HCT116 (cell line): ENCODE data around the gene ANO3. TPM values are rescaled to one million over a fixed set of nuclear protein-coding genes. Genes with fewer than 3 reads are reported as not detected.

Source experiments
- ATAC-seq: fragments of 200-7000 bp; cut with Tn5 transposase; 2 replicates; pipeline ENCODE4 v1.9.1; 2020; ENCODE audit warnings: mild to moderate bottlenecking, moderate library complexity
- BruUV-seq: library from RNA; stranded (reverse); fragments of 400-500 nt; replicated peaks from 2 replicates; lab custom pipeline; 2021; lab: Mats Ljungman, UMichigan
- CTCF ChIA-PET: fragments of 300-600 bp; sonication (Branson Sonifier 250); formaldehyde crosslinking; loops from one replicate; lab custom pipeline; 2021; ENCODE audit warnings: antibody characterized with exemption; lab: Charles Lee
- POLR2A ChIA-PET: fragments of 300-600, 350-600 bp; sonication (Branson Sonifier 250); formaldehyde crosslinking; loops from one replicate; lab custom pipeline; 2021; ENCODE audit warnings: antibody characterized with exemption; lab: Charles Lee
- RAD21 ChIA-PET, 2 experiments: fragments of 300-600 bp; sonication (Branson Sonifier 250); formaldehyde crosslinking; loops; one replicate each; lab custom pipeline; 2023; ENCODE audit warnings: low total read pairs in 2 of 2; ENCODE audit not compliant: uncharacterized antibody in 2 of 2, unreplicated experiment in 2 of 2, low non-redundant PET in 1 of 2; lab: Charles Lee
- DNase-seq: peaks from one replicate; pipeline ENCODE4 v3.0.0-alpha.2; 2010; ENCODE audit warnings: low read depth, low spot score
- H2AFZ ChIP-seq: fragments of 200-600 bp; shearing (Covaris generic), sonication (generic); 2 replicates; pipeline ENCODE4 v1.6.1; 2017; ENCODE audit warnings: low read depth, mixed run types, mixed read lengths, antibody characterized with exemption, low read length; ENCODE audit not compliant: poor library complexity, severe bottlenecking
- H3K27ac ChIP-seq: 2 replicates; pipeline ENCODE4 v1.5.1; 2012; ENCODE audit warnings: low read depth, low read length
- H3K27me3 ChIP-seq: fragments of 200-600 bp; sonication (generic); 2 replicates; pipeline ENCODE4 v1.6.1; 2016; ENCODE audit warnings: mixed run types, low read length, mixed read lengths; ENCODE audit not compliant: insufficient read depth
- H3K36me3 ChIP-seq, 2 experiments: fragments of 200-500 bp in 1 of 2; fragments of 200-600 bp in 1 of 2; sonication (Bioruptor generic) in 1 of 2; sonication (generic) in 1 of 2; 2 replicates each; pipeline versions ENCODE4 v1.5.1 to v1.6.1; 2014 to 2016; ENCODE audit warnings: low read length in 2 of 2, inconsistent platforms in 1 of 2, mixed read lengths in 1 of 2, mixed run types in 1 of 2; ENCODE audit not compliant: insufficient read depth in 2 of 2, control insufficient read depth in 1 of 2
- H3K4me1 ChIP-seq, 2 experiments: fragments of 200-600 bp in 1 of 2; sonication (generic) in 1 of 2; 2 replicates each; pipeline versions ENCODE4 v1.5.1 to v1.6.1; 2012 to 2017; ENCODE audit warnings: low read length in 2 of 2, inconsistent platforms in 1 of 2, mild to moderate bottlenecking in 1 of 2, mixed read lengths in 1 of 2, mixed run types in 1 of 2, moderate library complexity in 1 of 2; ENCODE audit not compliant: insufficient read depth in 2 of 2, control insufficient read depth in 1 of 2
- H3K4me2 ChIP-seq: fragments of 200-600 bp; sonication (generic); 2 replicates; pipeline ENCODE4 v1.6.1; 2017; ENCODE audit warnings: mixed run types, low read length, mixed read lengths
- H3K4me3 ChIP-seq, 2 experiments: fragments of 200-600 bp in 1 of 2; sonication (generic) in 1 of 2; replicated peaks in 1 of 2; 2 replicates each; pipeline ENCODE4 v1.5.1; 2011 to 2016; ENCODE audit warnings: low read length in 2 of 2, control low read depth in 1 of 2, low read depth in 1 of 2, mild to moderate bottlenecking in 1 of 2, mixed read lengths in 1 of 2, mixed run types in 1 of 2
- H3K79me2 ChIP-seq: fragments of 200-600 bp; sonication (generic); 2 replicates; pipeline ENCODE4 v1.6.1; 2017; ENCODE audit warnings: mild to moderate bottlenecking, mixed run types, low read length, moderate library complexity, mixed read lengths; ENCODE audit not compliant: insufficient read depth
- H3K9ac ChIP-seq: fragments of 200-600 bp; sonication (generic); 2 replicates; pipeline ENCODE4 v1.6.1; 2016; ENCODE audit warnings: low read length, mixed read lengths
- H3K9me2 ChIP-seq: fragments of 200-600 bp; sonication (generic), shearing (Covaris generic); 2 replicates; pipeline ENCODE4 v1.6.1; 2017; ENCODE audit warnings: mixed run types, mild to moderate bottlenecking, moderate library complexity; ENCODE audit not compliant: insufficient read depth
- H3K9me3 ChIP-seq, 2 experiments: fragments of 200-500 bp in 1 of 2; fragments of 200-600 bp in 1 of 2; sonication (Bioruptor generic) in 1 of 2; sonication (generic) in 1 of 2; 2 replicates each; pipeline ENCODE4 v1.6.1; 2014 to 2017; ENCODE audit warnings: low read length in 2 of 2, mixed read lengths in 2 of 2, inconsistent platforms in 1 of 2, low read depth in 1 of 2, mild to moderate bottlenecking in 1 of 2, mixed run types in 1 of 2, moderate library complexity in 1 of 2; ENCODE audit not compliant: control insufficient read depth in 1 of 2, insufficient read depth in 1 of 2
- H4K20me1 ChIP-seq: fragments of 200-600 bp; sonication (generic), shearing (Covaris generic); 2 replicates; pipeline ENCODE4 v1.6.1; 2017; ENCODE audit warnings: mixed run types, mild to moderate bottlenecking, moderate library complexity; ENCODE audit not compliant: insufficient read depth
- ATF3 ChIP-seq: IDR thresholded peaks from 2 replicates; pipeline ENCODE4 v1.6.1; 2012
- CBX3 ChIP-seq: IDR thresholded peaks from 2 replicates; pipeline ENCODE4 v1.6.1; 2012; ENCODE audit warnings: low read depth
- EZH2phosphoT487 ChIP-seq: fragments of 200-600 bp; IDR thresholded peaks from 2 replicates; pipeline ENCODE4 v1.6.1; 2018; ENCODE audit warnings: antibody characterized with exemption, borderline replicate concordance
- FOSL1 ChIP-seq: IDR thresholded peaks from 2 replicates; pipeline ENCODE4 v1.6.1; 2012; ENCODE audit warnings: low read depth
- JUND ChIP-seq: IDR thresholded peaks from 2 replicates; pipeline ENCODE4 v1.6.1; 2012
- POLR2A ChIP-seq: IDR thresholded peaks from 2 replicates; pipeline ENCODE4 v1.7.0; 2011; ENCODE audit warnings: borderline replicate concordance; ENCODE audit not compliant: insufficient read depth, insufficient read length; ENCODE audit errors: extremely low read depth
- POLR2AphosphoS5 ChIP-seq: IDR thresholded peaks from 2 replicates; pipeline ENCODE4 v1.6.1; 2011; ENCODE audit warnings: mild to moderate bottlenecking, low read depth, low read length, moderate library complexity
- SP1 ChIP-seq: IDR thresholded peaks from 2 replicates; pipeline ENCODE4 v1.6.1; 2012; ENCODE audit warnings: low read depth
- TCF7L2 ChIP-seq: IDR thresholded peaks from 2 replicates; pipeline ENCODE4 v1.7.0; 2011; ENCODE audit warnings: borderline replicate concordance, inconsistent platforms; ENCODE audit not compliant: insufficient read depth, insufficient read length; ENCODE audit errors: extremely low read depth
- YY1 ChIP-seq: IDR thresholded peaks from 2 replicates; pipeline ENCODE4 v1.6.1; 2011; ENCODE audit warnings: low read length, low read depth, moderate library complexity, mild to moderate bottlenecking; ENCODE audit not compliant: insufficient replicate concordance; ENCODE audit errors: extremely low read depth
- ZNF274 ChIP-seq: fragments of 200-500 bp; sonication (Bioruptor generic); IDR thresholded peaks from 2 replicates; pipeline ENCODE4 v1.6.1; 2014; ENCODE audit warnings: mild to moderate bottlenecking, low read depth, low read length, inconsistent platforms
- intact Hi-C: fragments of 100-400 bp; cut with micrococcal nuclease; formaldehyde crosslinking; loops from 2 replicates; pipeline ENCODE4 v1.10.0; 2022
- total RNA-seq: library from RNA; stranded (reverse); gene quantifications from one replicate; pipeline ENCODE4 v1.2.1, GENCODE V29; 2021; ENCODE audit not compliant: unreplicated experiment
- TF ChIP-seq, protein P1 (sequence below): IDR thresholded peaks from 2 replicates; pipeline ENCODE4 v1.6.1; 2011; ENCODE audit warnings: mild to moderate bottlenecking, low read length, moderate library complexity; ENCODE audit not compliant: insufficient replicate concordance; ENCODE audit errors: extremely low read depth
- TF ChIP-seq, protein P2 (sequence below): IDR thresholded peaks from 2 replicates; pipeline ENCODE4 v1.6.1; 2012
- TF ChIP-seq, protein P3 (sequence below): IDR thresholded peaks from 2 replicates; pipeline ENCODE4 v1.6.1; 2012; ENCODE audit warnings: low read depth

ANO3 gene
- total RNA-seq, 1 experiment from 2014 or later = not detected

GRCh38 chr11:26558190-26558589 is 226.3 kb downstream of the ANO3 start:
- Histone ChIP-seq H3K9ac (no peak overlapping the region), H3K36me3 (no peaks in the 10 kb centered on the region; a peak in 1 of 4 replicates), H3K9me3 (peaks cover 0 to 6% of the 10 kb centered on the region in 2 experiments; a peak in 1 of 4 replicates), H3K4me3 (no peak overlapping the region), H3K27me3 (no peaks in the 10 kb centered on the region), H3K27ac (no peak overlapping the region), H4K20me1 (no peaks in the 10 kb centered on the region; the same call in 1 of the 2 replicates), H3K4me2 (no peak overlapping the region), H3K4me1 (no peaks in the 10 kb centered on the region), H2AFZ (no peak overlapping the region), H3K9me2 (no peaks in the 10 kb centered on the region), H3K79me2 (no peaks in the 10 kb centered on the region)
- RAD21 ChIA-PET = no interaction called here
- TF ChIP-seq, protein P1, sequence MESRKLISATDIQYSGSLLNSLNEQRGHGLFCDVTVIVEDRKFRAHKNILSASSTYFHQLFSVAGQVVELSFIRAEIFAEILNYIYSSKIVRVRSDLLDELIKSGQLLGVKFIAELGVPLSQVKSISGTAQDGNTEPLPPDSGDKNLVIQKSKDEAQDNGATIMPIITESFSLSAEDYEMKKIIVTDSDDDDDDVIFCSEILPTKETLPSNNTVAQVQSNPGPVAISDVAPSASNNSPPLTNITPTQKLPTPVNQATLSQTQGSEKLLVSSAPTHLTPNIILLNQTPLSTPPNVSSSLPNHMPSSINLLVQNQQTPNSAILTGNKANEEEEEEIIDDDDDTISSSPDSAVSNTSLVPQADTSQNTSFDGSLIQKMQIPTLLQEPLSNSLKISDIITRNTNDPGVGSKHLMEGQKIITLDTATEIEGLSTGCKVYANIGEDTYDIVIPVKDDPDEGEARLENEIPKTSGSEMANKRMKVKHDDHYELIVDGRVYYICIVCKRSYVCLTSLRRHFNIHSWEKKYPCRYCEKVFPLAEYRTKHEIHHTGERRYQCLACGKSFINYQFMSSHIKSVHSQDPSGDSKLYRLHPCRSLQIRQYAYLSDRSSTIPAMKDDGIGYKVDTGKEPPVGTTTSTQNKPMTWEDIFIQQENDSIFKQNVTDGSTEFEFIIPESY = no peak
- TF ChIP-seq FOSL1 (no peak), TCF7L2 (no peak), ATF3 (no peak), JUND (no peak), SP1 (no peak), ZNF274 (no peak), EZH2phosphoT487 (no peak), CBX3 (no peak), POLR2AphosphoS5 (no peak), YY1 (no peak), POLR2A (no peak)
- TF ChIP-seq, protein P2, sequence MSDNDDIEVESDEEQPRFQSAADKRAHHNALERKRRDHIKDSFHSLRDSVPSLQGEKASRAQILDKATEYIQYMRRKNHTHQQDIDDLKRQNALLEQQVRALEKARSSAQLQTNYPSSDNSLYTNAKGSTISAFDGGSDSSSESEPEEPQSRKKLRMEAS = no peak
- TF ChIP-seq, protein P3, sequence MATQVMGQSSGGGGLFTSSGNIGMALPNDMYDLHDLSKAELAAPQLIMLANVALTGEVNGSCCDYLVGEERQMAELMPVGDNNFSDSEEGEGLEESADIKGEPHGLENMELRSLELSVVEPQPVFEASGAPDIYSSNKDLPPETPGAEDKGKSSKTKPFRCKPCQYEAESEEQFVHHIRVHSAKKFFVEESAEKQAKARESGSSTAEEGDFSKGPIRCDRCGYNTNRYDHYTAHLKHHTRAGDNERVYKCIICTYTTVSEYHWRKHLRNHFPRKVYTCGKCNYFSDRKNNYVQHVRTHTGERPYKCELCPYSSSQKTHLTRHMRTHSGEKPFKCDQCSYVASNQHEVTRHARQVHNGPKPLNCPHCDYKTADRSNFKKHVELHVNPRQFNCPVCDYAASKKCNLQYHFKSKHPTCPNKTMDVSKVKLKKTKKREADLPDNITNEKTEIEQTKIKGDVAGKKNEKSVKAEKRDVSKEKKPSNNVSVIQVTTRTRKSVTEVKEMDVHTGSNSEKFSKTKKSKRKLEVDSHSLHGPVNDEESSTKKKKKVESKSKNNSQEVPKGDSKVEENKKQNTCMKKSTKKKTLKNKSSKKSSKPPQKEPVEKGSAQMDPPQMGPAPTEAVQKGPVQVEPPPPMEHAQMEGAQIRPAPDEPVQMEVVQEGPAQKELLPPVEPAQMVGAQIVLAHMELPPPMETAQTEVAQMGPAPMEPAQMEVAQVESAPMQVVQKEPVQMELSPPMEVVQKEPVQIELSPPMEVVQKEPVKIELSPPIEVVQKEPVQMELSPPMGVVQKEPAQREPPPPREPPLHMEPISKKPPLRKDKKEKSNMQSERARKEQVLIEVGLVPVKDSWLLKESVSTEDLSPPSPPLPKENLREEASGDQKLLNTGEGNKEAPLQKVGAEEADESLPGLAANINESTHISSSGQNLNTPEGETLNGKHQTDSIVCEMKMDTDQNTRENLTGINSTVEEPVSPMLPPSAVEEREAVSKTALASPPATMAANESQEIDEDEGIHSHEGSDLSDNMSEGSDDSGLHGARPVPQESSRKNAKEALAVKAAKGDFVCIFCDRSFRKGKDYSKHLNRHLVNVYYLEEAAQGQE = no peak
- CTCF ChIA-PET = no interaction called here
- no peak for ATAC-seq
- BruUV-seq = no TSS peak
- POLR2A ChIA-PET = no interaction called here
- intact Hi-C loops = no loop called here
- DNase-seq = no peak
